Embryonic facial prominence (tissue), 1 donor: Measurements from ENCODE around the gene C11orf24.
"Not testable (repeated sequence)": the region's sequence is repeated elsewhere in the genome, so short reads cannot be mapped to it uniquely, and the experiment has no call there.

Experiments used
- DNase-seq: peaks from one replicate; pipeline ENCODE4 v3.0.0-alpha.2; 2016; ENCODE audit errors: extremely low spot score

The C11orf24 gene

DNA sequence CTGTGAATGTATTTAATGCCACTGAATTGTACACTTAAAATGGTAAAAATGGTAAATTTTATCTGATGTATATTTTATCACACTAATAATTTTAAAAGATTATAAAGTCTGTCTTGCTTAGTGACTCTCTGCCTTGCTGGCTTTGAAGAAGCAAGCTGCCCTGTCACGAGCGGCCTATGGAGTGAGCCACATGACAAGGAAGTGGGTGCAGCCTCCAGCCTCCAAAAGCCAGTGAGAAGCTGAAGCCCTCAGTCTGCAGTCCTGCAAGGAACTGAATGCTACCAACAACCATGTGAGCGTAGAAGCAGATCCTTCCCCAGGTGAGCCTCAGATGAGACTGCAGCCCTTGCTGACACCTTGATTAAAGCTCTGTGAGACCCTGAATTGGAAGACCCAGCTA lies 20.0 kb downstream of the C11orf24 start:
- no peak for DNase-seq

DNA sequence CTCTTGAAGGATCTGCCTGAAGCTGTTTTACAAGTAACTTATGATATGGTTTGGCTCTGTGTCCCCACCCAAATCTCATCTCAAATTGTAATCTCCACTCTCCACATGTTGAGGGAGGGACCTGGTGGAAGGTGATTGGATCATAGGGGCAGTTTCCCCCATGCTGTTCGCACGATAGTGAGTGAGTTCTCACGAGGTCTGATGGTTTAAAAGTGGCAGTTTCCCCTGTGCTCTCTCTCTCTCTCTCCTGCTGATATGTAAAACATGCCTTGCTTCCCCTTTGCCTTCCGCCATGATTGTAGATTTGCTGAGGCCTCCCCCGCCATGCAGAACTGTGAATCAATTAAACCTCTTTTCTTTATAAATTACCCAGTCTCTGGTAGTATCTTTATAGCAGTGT lies 26.9 kb downstream of the C11orf24 start:
- DNase-seq: not testable (repeated sequence)

DNA sequence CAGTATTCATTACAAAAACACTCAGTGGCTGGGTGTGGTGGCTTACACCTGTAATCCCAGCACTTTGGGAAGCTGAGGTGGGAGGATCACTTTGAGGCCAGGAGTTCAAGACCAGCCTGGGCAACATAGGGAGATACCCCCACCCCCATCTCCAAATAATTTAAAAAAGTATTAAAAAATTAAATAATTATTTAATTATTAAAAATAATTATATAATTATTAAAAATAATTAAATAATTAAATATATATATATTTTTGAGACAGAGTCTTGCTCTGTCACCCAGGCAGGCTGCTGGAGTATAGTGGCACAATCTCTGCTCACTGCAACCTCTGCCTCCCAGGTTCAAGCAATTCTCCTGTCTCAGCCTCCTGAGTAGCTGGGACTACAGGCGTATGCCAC lies 27.9 kb downstream of the C11orf24 start:
- DNase-seq: not testable (repeated sequence)

GRCh38 chr11:68242616-68243015 lies 29.2 kb downstream of the C11orf24 start:
- DNase-seq: no peak

- DNase-seq: no peak
These were observed 40.2 kb downstream of the C11orf24 start for GRCh38 chr11:68231621-68232020.

- DNase-seq: no peak
These were observed 42.2 kb downstream of the C11orf24 start for GRCh38 chr11:68229601-68230000.

DNA sequence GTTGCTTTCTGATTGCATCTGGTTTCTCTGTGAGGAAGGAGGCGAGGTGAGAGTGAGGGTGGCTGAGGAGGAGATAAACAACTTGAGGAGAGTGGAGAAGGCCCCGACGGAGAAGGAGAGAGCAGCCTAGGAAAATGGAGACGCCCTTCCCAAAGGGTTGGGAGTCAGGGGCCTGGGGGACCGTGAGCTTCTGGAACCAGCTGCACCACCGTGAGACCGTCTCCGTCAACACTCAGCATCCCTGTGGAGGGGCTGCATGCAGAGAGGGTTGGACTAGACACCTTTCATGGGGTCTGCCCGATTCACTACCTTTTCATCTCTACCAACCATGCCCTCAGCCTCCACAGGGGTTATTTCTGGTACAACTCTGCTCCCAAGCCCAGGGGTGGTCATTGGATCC lies 45.4 kb downstream of the C11orf24 start:
- no peak for DNase-seq

GRCh38 chr11:68224606-68225005 lies 47.2 kb downstream of the C11orf24 start:
- no peak for DNase-seq

DNA sequence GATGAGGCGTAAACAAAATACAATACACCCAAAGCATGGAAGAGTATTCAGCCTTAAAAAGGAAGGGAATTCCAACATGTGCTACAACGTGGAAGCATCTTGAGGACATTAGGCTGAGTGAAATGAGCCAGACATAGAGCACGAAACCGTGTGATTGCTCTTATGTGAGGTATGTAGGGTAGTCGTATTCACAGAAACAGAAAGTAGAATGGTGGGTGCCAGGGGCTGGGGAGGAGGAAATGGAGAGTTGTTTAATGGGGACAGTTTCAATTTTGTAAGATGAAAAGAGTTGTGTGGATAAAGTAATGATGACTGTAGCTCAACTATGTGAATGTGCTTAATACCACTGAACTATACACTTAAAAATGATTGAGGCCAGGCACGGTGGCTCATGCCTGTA lies 48.5 kb downstream of the C11orf24 start:
- DNase-seq: no peak

- DNase-seq: no peak
These were observed 50.4 kb downstream of the C11orf24 start for GRCh38 chr11:68221406-68221805.

GRCh38 chr11:68216171-68216938 lies 55.4 kb downstream of the C11orf24 start:
- DNase-seq: no peak

- DNase-seq: no peak
These were observed 56.1 kb downstream of the C11orf24 start for GRCh38 chr11:68215524-68216170.

DNA sequence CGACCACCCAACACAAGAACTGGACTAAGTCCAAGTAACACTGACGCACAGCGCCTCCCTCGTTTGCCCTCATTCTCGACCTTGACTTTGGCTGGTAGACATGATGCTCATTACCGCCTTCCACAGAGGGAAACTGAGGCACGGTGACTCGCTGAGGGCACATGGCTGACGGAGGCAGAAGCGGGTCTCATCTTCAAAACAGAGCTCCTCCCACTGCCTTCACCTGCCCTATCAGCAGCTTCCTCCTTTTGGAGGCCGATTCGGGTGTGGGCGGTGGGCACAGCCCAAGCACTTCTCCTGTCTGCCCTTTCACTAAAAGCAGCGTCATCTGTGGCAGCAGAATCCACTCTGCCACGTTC lies 56.7 kb downstream of the C11orf24 start:
- DNase-seq: no peak

DNA sequence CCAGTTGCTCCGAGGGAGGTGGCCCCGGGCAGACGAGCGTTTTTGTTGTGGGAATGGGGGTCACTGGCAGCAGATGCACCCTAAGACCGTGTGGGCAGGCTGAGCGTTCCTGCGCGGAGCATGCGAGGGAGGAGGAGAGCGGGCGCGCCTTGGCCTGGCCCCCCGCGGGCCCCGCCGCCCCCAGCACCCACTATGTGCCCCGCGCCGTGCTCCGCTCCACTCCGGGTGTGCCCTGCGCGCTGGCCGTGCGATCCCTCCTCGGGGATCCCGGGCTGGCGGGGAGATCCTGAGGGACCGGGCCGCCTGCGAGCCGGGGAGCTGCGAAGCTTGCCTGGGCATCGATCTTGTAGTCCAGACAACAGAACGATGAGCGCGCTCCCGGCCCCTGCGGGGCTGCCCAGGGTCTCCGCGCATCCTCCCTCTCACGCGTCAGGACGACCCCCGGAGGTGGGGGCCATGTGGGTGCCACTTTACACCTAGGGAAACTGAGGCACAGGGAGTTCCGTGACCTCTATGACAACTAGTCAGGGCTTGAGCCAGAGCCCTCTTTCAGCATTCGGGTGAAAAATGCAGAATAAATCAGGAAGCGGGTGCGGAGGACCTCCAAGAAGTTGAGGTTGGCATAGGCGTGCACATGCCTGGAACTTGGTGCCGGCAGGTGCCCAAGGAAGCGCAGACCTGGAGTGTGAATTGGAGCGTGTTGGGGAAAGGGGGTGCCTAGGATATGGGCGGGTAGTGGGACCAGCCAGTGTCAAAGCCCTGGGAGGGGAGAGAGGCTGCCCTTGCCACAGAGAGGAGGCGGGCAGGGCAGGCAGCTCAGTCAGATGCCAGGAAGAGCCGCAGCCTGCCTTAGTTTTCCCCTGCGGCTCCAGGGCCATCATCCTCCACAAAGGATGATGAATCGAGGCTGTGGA lies 57.3 kb downstream of the C11orf24 start:
- DNase-seq: no peak

DNA sequence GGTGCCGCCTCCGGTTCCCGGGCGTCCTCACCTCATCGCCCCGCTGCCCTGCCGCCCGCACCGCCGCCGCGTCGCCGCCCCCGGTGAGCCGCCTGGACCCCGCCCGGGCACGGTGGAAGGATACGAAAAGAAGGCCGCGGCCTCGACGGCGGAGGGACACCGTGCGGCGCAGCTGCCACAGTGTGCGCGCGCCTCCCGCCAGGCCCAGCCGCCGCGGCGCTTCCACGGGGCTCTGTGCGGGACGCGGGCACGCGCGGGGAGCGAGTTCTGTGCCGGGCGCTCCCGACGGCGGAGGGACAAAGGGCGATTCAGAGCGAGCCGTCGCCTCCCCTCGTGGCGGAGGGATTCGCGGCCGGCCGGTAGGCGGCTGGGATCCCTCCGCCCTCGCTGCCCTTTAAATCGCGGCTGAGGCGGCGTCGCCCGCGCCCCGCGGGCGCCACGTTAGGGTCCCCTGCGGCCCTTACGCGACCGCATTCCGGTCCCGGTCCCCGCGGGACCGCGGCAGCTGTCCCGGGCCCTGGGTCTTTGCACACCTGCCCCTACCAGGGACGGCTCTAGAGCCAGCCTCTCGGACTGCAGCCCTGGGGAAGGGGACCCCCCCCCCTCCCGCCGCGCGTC lies 58.1 kb downstream of the C11orf24 start:
- peak; percentile 92 for DNase-seq

DNA sequence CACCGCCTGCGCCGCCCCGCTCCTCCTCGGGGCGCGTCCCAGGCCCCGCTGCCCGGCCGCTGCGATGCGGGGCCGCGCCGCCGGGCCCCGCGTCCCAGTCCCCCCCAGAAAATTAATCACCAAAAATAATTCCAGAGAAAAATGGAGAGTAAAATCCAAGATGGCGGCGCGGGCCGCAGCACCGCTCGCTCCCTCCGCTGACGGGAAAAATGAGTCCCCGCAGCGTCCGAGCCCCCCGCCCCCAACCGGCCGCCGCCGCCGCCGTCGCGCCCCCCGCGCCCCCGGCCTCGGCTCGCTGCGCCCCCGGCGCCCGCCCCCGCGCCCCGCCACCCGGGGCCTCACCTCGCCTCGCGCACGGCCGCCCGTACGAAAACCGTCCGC lies 58.6 kb downstream of the C11orf24 start, which contains the start of gene KMT5B:
TSS of gene KMT5B (minus strand) at position 162 of the 381 bp plus-strand sequence. CDS start 23,220 bp downstream, outside the sequence.
- DNase-seq: peak; percentile 39

GRCh38 chr11:68212421-68213134 lies 59.2 kb downstream of the C11orf24 start:
- peak; percentile 42 for DNase-seq

DNA sequence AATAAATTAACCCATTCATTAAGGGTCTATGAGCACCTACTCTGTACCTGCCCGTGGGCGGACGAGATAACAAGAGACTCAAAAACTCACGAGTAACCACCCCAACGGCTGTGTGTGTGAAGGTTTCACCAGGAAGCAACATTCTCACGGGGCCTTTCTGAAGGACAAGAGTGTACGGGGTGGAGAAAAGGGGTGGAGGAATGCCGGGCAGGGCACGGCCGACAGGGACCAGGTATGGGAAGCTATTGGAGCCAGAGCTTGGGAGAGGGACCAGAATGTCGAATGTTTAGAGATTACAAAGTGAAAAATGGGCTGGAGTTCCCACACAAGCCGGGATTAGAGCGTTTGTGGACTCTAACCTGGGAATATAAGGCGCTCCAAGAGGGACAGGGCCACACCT lies 60.2 kb downstream of the C11orf24 start:
- DNase-seq: no peak
